T-cell (primary cell): ENCODE measurements around the gene SPATS2. TPM values are rescaled to one million over a fixed set of nuclear protein-coding genes. Genes with fewer than 3 reads are reported as not detected.

Experiments
- ATAC-seq, 4 experiments: fragments of 200-7000 bp in 3 of 4; fragments of 150-1000 bp in 1 of 4; cut with Tn5 transposase; replicated peaks in 1 of 4; 1 replicate in 3 of 4; 2 replicates in 1 of 4; pipeline ENCODE4 v1.10.0; 2021; ENCODE audit warnings: moderate library complexity in 3 of 4, mild to moderate bottlenecking in 2 of 4, moderate number of reproducible peaks in 1 of 4
- CTCF ChIA-PET, 2 donors: fragments of 300-600 bp; sonication (Branson Sonifier 250); formaldehyde crosslinking; loops; one replicate each; lab custom pipeline; 2022; ENCODE audit warnings: antibody characterized with exemption in 2 of 2; lab: Charles Lee
- POLR2A ChIA-PET, 2 donors: fragments of 300-600 bp; sonication (Branson Sonifier 250); formaldehyde crosslinking; loops; one replicate each; lab custom pipeline; 2022; ENCODE audit warnings: antibody characterized with exemption in 2 of 2; lab: Charles Lee
- DNase-seq, 35 experiments: peaks; one replicate each; pipeline versions ENCODE4 v3.0.0 to v3.0.0-alpha.2; 2013 to 2023
- H3K27ac ChIP-seq: one replicate; pipeline ENCODE4 v1.5.1; 2013; ENCODE audit warnings: low read length
- H3K27me3 ChIP-seq, 2 experiments: replicated peaks in 1 of 2; 1 replicate in 1 of 2; 2 replicates in 1 of 2; pipeline versions ENCODE4 v1.6.1 to v1.7.0; 2013; ENCODE audit warnings: low read length in 1 of 2, mixed read lengths in 1 of 2; ENCODE audit not compliant: control insufficient read depth in 2 of 2, insufficient read depth in 2 of 2; ENCODE audit errors: extremely low read depth in 1 of 2
- H3K36me3 ChIP-seq, 2 donors: 1 replicate in 1 of 2; 2 replicates in 1 of 2; pipeline versions ENCODE4 v1.6.1 to v1.7.0; 2013; ENCODE audit warnings: low read length in 1 of 2; ENCODE audit not compliant: control insufficient read depth in 2 of 2, insufficient read depth in 1 of 2; ENCODE audit errors: extremely low read depth in 1 of 2
- H3K4me1 ChIP-seq, 2 experiments: 1 replicate in 1 of 2; 2 replicates in 1 of 2; pipeline versions ENCODE4 v1.6.1 to v1.7.0; 2013; ENCODE audit warnings: low read length in 2 of 2, mixed read lengths in 1 of 2; ENCODE audit not compliant: insufficient read depth in 2 of 2, control insufficient read depth in 1 of 2; ENCODE audit errors: extremely low read depth in 1 of 2
- H3K4me3 ChIP-seq, 2 donors: 1 replicate in 1 of 2; 2 replicates in 1 of 2; pipeline versions ENCODE4 v1.5.1 to v1.7.0; 2013; ENCODE audit warnings: mild to moderate bottlenecking in 2 of 2, low read length in 1 of 2, moderate library complexity in 1 of 2; ENCODE audit not compliant: control insufficient read depth in 1 of 2; ENCODE audit errors: extremely low read depth in 1 of 2
- H3K9me3 ChIP-seq: 2 replicates; pipeline ENCODE4 v1.7.0; 2013
- H3K27ac Mint-ChIP-seq, 2 donors: one replicate each; pipeline ENCODE4 v1.8.0; 2020 to 2021; ENCODE audit warnings: mild to moderate bottlenecking in 2 of 2, mixed read lengths in 2 of 2
- H3K27me3 Mint-ChIP-seq, 2 donors: one replicate each; pipeline ENCODE4 v1.8.0; 2021 to 2022; ENCODE audit warnings: mixed read lengths in 2 of 2
- H3K36me3 Mint-ChIP-seq: one replicate; pipeline ENCODE4 v1.8.0; 2021; ENCODE audit warnings: mixed read lengths
- H3K4me1 Mint-ChIP-seq, 3 donors: one replicate each; pipeline ENCODE4 v1.8.0; 2020 to 2022; ENCODE audit warnings: mixed read lengths in 3 of 3, mild to moderate bottlenecking in 1 of 3
- H3K4me3 Mint-ChIP-seq, 3 donors: one replicate each; pipeline ENCODE4 v1.8.0; 2020 to 2022; ENCODE audit warnings: mild to moderate bottlenecking in 3 of 3, mixed read lengths in 3 of 3, moderate library complexity in 3 of 3
- H3K9me3 Mint-ChIP-seq, 3 donors: one replicate each; pipeline ENCODE4 v1.8.0; 2020 to 2022; ENCODE audit warnings: mixed read lengths in 3 of 3
- WGBS: methylation state at CpG from one replicate; pipeline ENCODE4 v1.1.5; 2013; ENCODE audit warnings: missing lambda C conversion rate; ENCODE audit not compliant: insufficient coverage; 5-methylcytosine and 5-hydroxymethylcytosine counted together
- total RNA-seq, 35 experiments: library from RNA in 6 of 35; stranded (reverse) in 6 of 35; fragments of 120-200 nt in 1 of 35; gene quantifications; one replicate each; pipeline versions ENCODE4 v1.2.1 to v1.2.4 and lab custom pipeline; 2013 to 2026

SPATS2 gene
- total RNA-seq, 5 donors from 2014 or later (not counting 1 experiment from before 2014, with no cell fraction given) = 5.4 to 11.4 (median 7.4) TPM

- no peak overlapping the region for H3K4me3 Mint-ChIP-seq
- WGBS = 66% methylated on average over 4 of the region's 5 CpGs
- DNase-seq = peak in 1 of 35 experiments; percentile 5
- ATAC-seq = peak; percentile 32 to 56 (median 40)
- H3K36me3 Mint-ChIP-seq = peaks cover 4% of the 10 kb centered on the region
- H3K36me3 ChIP-seq = no peaks in the 10 kb centered on the region
- no peaks in the 10 kb centered on the region for H3K9me3 Mint-ChIP-seq
- no peak overlapping the region for H3K27ac ChIP-seq
- no peak overlapping the region for H3K4me3 ChIP-seq
- CTCF ChIA-PET = interaction anchor here (0.6 to 1.1 kb wide), 3 partner anchors 28 to 46 kb away, joined by 3 to 4 read pairs (median 3); no protein-coding TSS in a partner anchor
- POLR2A ChIA-PET = no interaction called here
- H3K27me3 ChIP-seq = no peaks in the 10 kb centered on the region
- no peak overlapping the region for H3K27ac Mint-ChIP-seq
- peaks cover 5 to 10% of the 10 kb centered on the region in 2 experiments for H3K4me1 ChIP-seq
- H3K9me3 ChIP-seq = no peaks in the 10 kb centered on the region
- H3K27me3 Mint-ChIP-seq = no peaks in the 10 kb centered on the region
- H3K4me1 Mint-ChIP-seq = peaks cover 14 to 24% (median 15%) of the 10 kb centered on the region in 3 donors
Observed at GRCh38 chr12:49403971-49404450, 36.7 kb downstream of the SPATS2 start.

- Mint-ChIP-seq H3K27me3 (no peaks in the 10 kb centered on the region), H3K27ac (no peak overlapping the region), H3K4me1 (peaks cover 14 to 24% (median 15%) of the 10 kb centered on the region in 3 donors), H3K9me3 (no peaks in the 10 kb centered on the region), H3K36me3 (peaks cover 4% of the 10 kb centered on the region), H3K4me3 (no peak overlapping the region)
- Histone ChIP-seq H3K27ac (no peak overlapping the region), H3K27me3 (no peaks in the 10 kb centered on the region), H3K9me3 (no peaks in the 10 kb centered on the region), H3K36me3 (no peaks in the 10 kb centered on the region), H3K4me3 (no peak overlapping the region), H3K4me1 (peaks cover 5 to 10% of the 10 kb centered on the region in 2 experiments)
- ChIA-PET POLR2A (interaction anchor here in 1 of 2 donors (0.5 kb wide), 1 partner anchor 153 kb away, joined by 6 read pairs; no protein-coding TSS in a partner anchor), CTCF (interaction anchor here in 1 of 2 donors (0.6 kb wide), 1 partner anchor 269 kb away, joined by 4 read pairs; no protein-coding TSS in a partner anchor)
- ATAC-seq = no peak
- DNase-seq = no peak
Observed at GRCh38 chr12:49404956-49405355, 37.7 kb downstream of the SPATS2 start.

- no peaks in the 10 kb centered on the region for H3K9me3 ChIP-seq
- H3K27me3 ChIP-seq = no peaks in the 10 kb centered on the region
- H3K4me1 ChIP-seq = peaks cover 0 to 2% of the 10 kb centered on the region in 2 experiments
- ATAC-seq = no peak
- Mint-ChIP-seq H3K36me3 (peaks cover 4% of the 10 kb centered on the region), H3K27ac (no peak overlapping the region), H3K27me3 (no peaks in the 10 kb centered on the region), H3K9me3 (no peaks in the 10 kb centered on the region), H3K4me1 (no peaks in the 10 kb centered on the region), H3K4me3 (no peak overlapping the region)
- no peak overlapping the region for H3K4me3 ChIP-seq
- ChIA-PET POLR2A (no interaction called here), CTCF (no interaction called here)
- DNase-seq = no peak
- no peaks in the 10 kb centered on the region for H3K36me3 ChIP-seq
- WGBS = no CpG with 5 or more reads among the region's 1 CpG
- no peak overlapping the region for H3K27ac ChIP-seq
Observed at GRCh38 chr12:49410818-49411217, 43.6 kb downstream of the SPATS2 start.

GRCh38 chr12:49413010-49413409, 45.7 kb downstream of the SPATS2 start:
- no peak overlapping the region for H3K4me3 ChIP-seq
- ChIA-PET CTCF (no interaction called here), POLR2A (interaction anchor here in 1 of 2 donors (0.6 to 0.7 kb wide), 2 partner anchors 27 to 30 kb away, joined by 4 to 11 read pairs; no protein-coding TSS in a partner anchor)
- Mint-ChIP-seq H3K36me3 (peaks cover 3% of the 10 kb centered on the region), H3K4me1 (no peaks in the 10 kb centered on the region), H3K27ac (no peak overlapping the region), H3K9me3 (no peaks in the 10 kb centered on the region), H3K27me3 (no peaks in the 10 kb centered on the region), H3K4me3 (no peak overlapping the region)
- no CpG with 5 or more reads among the region's 6 CpGs for WGBS
- ATAC-seq = no peak
- no peak overlapping the region for H3K27ac ChIP-seq
- H3K4me1 ChIP-seq = peaks cover 0 to 2% of the 10 kb centered on the region in 2 experiments
- H3K36me3 ChIP-seq = no peaks in the 10 kb centered on the region
- H3K27me3 ChIP-seq = no peaks in the 10 kb centered on the region
- no peak for DNase-seq
- no peaks in the 10 kb centered on the region for H3K9me3 ChIP-seq

- H3K36me3 ChIP-seq = no peaks in the 10 kb centered on the region
- no peak for DNase-seq
- H3K27ac ChIP-seq = no peak overlapping the region
- Mint-ChIP-seq H3K9me3 (no peaks in the 10 kb centered on the region), H3K4me3 (no peak overlapping the region), H3K27ac (no peak overlapping the region), H3K27me3 (no peaks in the 10 kb centered on the region), H3K4me1 (no peaks in the 10 kb centered on the region), H3K36me3 (peaks cover 3% of the 10 kb centered on the region)
- peaks cover 0 to 2% of the 10 kb centered on the region in 2 experiments for H3K4me1 ChIP-seq
- ATAC-seq = no peak
- no peaks in the 10 kb centered on the region for H3K9me3 ChIP-seq
- H3K4me3 ChIP-seq = no peak overlapping the region
- ChIA-PET CTCF (no interaction called here), POLR2A (no interaction called here)
- no peaks in the 10 kb centered on the region for H3K27me3 ChIP-seq
Observed at GRCh38 chr12:49413796-49414195, 46.5 kb downstream of the SPATS2 start.

- no peak overlapping the region for H3K27ac Mint-ChIP-seq
- H3K27me3 Mint-ChIP-seq = no peaks in the 10 kb centered on the region
- Histone ChIP-seq H3K36me3 (no peaks in the 10 kb centered on the region), H3K9me3 (no peaks in the 10 kb centered on the region), H3K27ac (no peak overlapping the region), H3K27me3 (no peaks in the 10 kb centered on the region), H3K4me1 (peaks cover 0 to 2% of the 10 kb centered on the region in 2 experiments), H3K4me3 (no peak overlapping the region)
- H3K9me3 Mint-ChIP-seq = no peaks in the 10 kb centered on the region
- no peak overlapping the region for H3K4me3 Mint-ChIP-seq
- CTCF ChIA-PET = interaction anchor here in 1 of 2 donors (0.6 kb wide), 1 partner anchor 794 kb away, joined by 5 read pairs; no protein-coding TSS in a partner anchor
- POLR2A ChIA-PET = no interaction called here
- no peak for ATAC-seq
- no peaks in the 10 kb centered on the region for H3K4me1 Mint-ChIP-seq
- H3K36me3 Mint-ChIP-seq = peaks cover 3% of the 10 kb centered on the region
- 100% methylated on average over 1 of the region's 2 CpGs for WGBS
- DNase-seq = no peak
Observed at GRCh38 chr12:49414364-49414763, 47.1 kb downstream of the SPATS2 start.
